SK-N-MC (cell line): ENCODE results near the gene C12orf57.

Experiments used
- DNase-seq: peaks from one replicate; pipeline ENCODE4 v3.0.0-alpha.2; 2011; ENCODE audit warnings: low read depth, low spot score
- H3K27ac ChIP-seq: fragments of 200-600 bp; sonication (generic); 2 replicates; pipeline ENCODE4 v1.5.1; 2016; ENCODE audit warnings: mixed run types
- H3K36me3 ChIP-seq: fragments of 200-600 bp; sonication (generic); 2 replicates; pipeline ENCODE4 v1.6.1; 2017; ENCODE audit warnings: antibody characterized with exemption, low read length, mixed read lengths; ENCODE audit not compliant: insufficient read depth
- H3K4me3 ChIP-seq: fragments of 200-600 bp; sonication (generic); 2 replicates; pipeline ENCODE4 v1.5.1; 2016
- H3K9ac ChIP-seq: fragments of 200-600 bp; sonication (generic); 2 replicates; pipeline ENCODE4 v1.8.0; 2017; ENCODE audit warnings: mixed run types, mixed read lengths; ENCODE audit not compliant: insufficient read length
- H3K9me3 ChIP-seq: fragments of 200-600 bp; sonication (generic); 2 replicates; pipeline ENCODE4 v1.6.1; 2017; ENCODE audit warnings: low read depth, mild to moderate bottlenecking, antibody characterized with exemption, low read length, moderate library complexity, mixed read lengths
- EZH2 ChIP-seq: fragments of 200-600 bp; sonication (generic); IDR thresholded peaks from one replicate; pipeline ENCODE4 v1.6.1; 2017; ENCODE audit warnings: antibody characterized with exemption
- FOXP2 ChIP-seq: optimal IDR thresholded peaks from 2 replicates; pipeline ENCODE3; 2011; ENCODE audit warnings: mild to moderate bottlenecking, moderate library complexity; ENCODE audit not compliant: insufficient read depth; ENCODE audit errors: extremely low read length, control extremely low read depth
- POLR2AphosphoS5 ChIP-seq: IDR thresholded peaks from 2 replicates; pipeline ENCODE4 v1.6.1; 2012; ENCODE audit warnings: mild to moderate bottlenecking, low read depth, low read length, borderline replicate concordance

The C12orf57 gene

DNA sequence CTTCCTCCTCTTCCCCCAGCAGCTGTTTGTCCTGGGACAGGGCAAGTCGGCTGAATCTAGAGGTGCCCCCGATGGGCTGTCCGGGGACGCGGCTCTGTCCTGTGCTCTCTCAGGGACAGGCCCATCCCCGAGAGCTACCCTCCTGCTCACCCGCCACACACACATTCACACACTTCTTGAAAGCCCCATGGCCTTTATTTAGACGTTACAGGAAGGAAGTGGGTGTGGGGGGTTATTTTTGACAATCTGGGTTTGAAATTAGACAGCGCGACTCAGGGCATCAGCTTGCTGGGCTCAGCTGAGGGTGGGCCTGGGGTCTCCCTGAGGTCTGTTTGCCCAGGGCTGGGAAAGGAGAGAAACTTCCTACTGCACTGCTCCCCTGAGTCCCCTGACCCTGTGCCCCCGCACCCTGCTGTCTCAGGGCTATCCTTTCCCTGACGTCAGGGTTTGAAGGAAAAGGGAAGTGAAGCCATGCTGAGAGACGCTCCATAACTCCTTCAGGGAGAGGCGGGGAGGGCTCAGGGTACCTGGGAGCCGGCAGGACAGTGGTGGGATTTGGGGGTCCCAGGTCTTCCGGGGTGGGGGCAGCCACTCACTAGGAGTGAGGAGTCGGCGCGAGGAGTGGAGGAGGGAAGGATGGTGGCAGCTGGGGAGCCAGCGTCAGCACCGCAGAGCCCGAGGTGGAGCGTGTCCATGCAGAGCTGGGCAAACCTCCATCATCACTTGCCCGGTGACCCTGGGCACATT is 15.4 kb downstream of the C12orf57 start:
- Histone ChIP-seq H3K9me3 (no peaks in the 10 kb centered on the region), H3K9ac (peak overlapping the region; percentile 49), H3K36me3 (no peaks in the 10 kb centered on the region), H3K27ac (peak overlapping the region; percentile 60), H3K4me3 (no peak overlapping the region)
- TF ChIP-seq POLR2AphosphoS5 (no peak), EZH2 (no peak), FOXP2 (no peak)
- DNase-seq, result no peak

DNA sequence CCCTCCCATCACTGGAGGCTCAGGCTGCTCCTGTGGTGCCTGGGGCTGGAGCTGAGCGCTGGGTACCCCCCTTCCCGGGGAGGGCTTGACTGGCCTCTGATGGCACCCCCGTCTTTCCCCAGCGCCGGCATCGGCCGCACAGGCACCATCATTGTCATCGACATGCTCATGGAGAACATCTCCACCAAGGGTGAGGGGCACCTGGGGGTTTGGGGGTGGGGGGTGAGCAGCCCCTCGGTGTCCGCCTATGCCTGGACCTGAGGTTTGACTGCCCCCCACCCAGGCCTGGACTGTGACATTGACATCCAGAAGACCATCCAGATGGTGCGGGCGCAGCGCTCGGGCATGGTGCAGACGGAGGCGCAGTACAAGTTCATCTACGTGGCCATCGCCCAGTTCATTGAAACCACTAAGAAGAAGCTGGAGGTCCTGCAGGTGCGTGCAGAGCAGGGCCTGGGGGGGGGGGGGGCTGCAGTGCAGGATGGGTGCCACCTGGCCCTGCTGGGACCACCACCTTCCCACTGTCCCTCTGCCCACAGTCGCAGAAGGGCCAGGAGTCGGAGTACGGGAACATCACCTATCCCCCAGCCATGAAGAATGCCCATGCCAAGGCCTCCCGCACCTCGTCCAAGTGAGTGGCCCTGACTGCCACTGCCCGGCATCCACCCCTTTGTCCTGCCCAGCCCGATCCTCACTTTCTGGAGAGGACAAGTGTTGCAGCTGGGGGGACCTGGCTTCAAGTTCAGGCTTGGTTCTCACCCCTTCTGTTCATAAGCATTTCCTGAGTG is 16.2 kb downstream of the C12orf57 start:
- no peak for TF ChIP-seq POLR2AphosphoS5
- no peak for TF ChIP-seq FOXP2
- TF ChIP-seq EZH2, result no peak
- Histone ChIP-seq H3K9me3 (no peaks in the 10 kb centered on the region), H3K36me3 (no peaks in the 10 kb centered on the region), H3K27ac (no peak overlapping the region), H3K4me3 (no peak overlapping the region), H3K9ac (no peak overlapping the region)
- DNase-seq, result no peak

DNA sequence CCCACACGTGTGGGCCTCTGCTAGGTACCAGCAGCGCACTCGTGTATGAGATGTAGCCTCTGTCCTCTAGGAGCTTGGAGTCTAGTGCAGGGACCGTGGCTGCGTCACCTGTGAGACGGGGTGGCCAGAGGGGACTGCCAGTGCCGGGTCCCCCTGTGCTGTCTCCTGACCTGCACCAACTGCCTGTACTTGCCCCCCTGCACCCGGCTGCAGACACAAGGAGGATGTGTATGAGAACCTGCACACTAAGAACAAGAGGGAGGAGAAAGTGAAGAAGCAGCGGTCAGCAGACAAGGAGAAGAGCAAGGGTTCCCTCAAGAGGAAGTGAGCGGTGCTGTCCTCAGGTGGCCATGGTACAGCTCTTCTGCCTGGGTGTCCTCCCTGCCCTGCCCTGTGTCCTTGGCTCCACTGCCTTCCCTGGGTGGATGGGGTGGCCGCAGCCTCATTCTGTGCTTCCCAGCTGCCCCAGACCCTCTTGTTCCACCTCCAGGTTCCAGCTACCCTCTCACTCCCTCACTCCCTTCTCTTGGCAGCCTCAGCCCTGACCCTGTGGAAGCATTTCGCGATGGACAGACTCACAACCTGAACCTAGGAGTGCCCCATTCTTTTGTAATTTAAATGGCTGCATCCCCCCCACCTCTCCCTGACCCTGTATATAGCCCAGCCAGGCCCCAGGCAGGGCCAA is 16.9 kb downstream of the C12orf57 start:
- TF ChIP-seq POLR2AphosphoS5 (no peak), EZH2 (no peak), FOXP2 (no peak)
- no peaks in the 10 kb centered on the region for H3K9me3 ChIP-seq
- peak overlapping the region; percentile 94 for H3K27ac ChIP-seq
- DNase-seq, result no peak
- no peak overlapping the region for H3K4me3 ChIP-seq
- H3K9ac ChIP-seq, result peak overlapping the region; percentile 73
- peaks cover 6% of the 10 kb centered on the region for H3K36me3 ChIP-seq

DNA sequence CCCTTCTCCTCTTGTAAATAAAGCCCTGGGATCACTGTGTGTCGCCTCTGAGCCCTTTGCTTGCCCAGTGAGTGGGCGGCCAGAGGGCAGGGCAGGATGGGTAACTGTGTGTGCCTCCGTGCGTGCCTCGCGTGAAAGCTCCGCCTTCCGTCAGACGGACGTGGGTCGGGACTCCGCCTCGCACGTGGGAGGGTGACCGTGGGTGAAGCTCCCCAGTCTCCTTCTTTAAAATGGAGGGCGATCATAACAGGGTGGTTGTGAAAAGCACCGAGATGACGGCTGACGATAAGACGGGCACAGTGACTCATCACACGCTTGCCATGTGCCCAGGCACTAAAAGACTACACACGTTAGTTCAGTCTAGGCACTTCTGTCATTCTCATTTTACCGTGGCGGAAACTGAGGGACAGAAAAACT is 17.5 kb downstream of the C12orf57 start:
- peak overlapping the region; percentile 94 for H3K27ac ChIP-seq
- peak overlapping the region; percentile 66 for H3K4me3 ChIP-seq
- no peaks in the 10 kb centered on the region for H3K9me3 ChIP-seq
- TF ChIP-seq FOXP2 (no peak), POLR2AphosphoS5 (no peak; the same call in 1 of the 2 replicates), EZH2 (no peak)
- DNase-seq, result no peak
- H3K36me3 ChIP-seq, result peaks cover 12% of the 10 kb centered on the region
- peak overlapping the region; percentile 73 for H3K9ac ChIP-seq

DNA sequence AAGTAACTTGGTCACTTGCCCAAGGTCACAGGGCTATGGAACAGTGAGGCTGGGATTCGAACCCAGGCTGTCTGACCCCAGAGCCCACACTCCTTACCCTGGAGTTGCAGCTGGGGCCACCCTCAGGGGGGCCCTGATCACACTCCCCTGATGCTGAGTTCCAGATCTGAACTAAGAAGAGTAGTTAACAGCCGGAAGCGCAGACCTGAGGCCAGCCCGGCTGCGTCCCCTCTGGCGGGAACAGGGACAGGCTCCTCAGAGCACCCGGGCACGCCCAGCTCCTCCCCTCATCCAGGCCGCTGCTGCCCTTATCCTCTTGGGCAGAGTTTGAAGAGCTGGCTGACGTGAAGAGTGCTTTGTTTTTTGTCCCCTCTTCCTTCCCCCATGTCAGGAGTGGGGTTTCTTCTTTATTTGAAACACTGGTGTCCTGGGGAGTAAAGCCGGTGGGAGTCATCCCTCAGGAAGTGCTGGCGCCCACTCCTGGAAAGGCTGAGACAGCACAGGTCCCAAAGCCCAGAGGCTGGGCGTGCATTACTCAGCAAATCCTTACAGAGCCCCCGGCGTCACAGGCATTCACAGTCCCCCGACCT is 18.0 kb downstream of the C12orf57 start:
- Histone ChIP-seq H3K9ac (peak overlapping the region; percentile 73), H3K36me3 (peaks cover 17% of the 10 kb centered on the region), H3K4me3 (peak overlapping the region; percentile 66), H3K27ac (peak overlapping the region; percentile 94), H3K9me3 (no peaks in the 10 kb centered on the region)
- DNase-seq, result peak; percentile 59
- TF ChIP-seq EZH2 (no peak), FOXP2 (peak; percentile 43)

DNA sequence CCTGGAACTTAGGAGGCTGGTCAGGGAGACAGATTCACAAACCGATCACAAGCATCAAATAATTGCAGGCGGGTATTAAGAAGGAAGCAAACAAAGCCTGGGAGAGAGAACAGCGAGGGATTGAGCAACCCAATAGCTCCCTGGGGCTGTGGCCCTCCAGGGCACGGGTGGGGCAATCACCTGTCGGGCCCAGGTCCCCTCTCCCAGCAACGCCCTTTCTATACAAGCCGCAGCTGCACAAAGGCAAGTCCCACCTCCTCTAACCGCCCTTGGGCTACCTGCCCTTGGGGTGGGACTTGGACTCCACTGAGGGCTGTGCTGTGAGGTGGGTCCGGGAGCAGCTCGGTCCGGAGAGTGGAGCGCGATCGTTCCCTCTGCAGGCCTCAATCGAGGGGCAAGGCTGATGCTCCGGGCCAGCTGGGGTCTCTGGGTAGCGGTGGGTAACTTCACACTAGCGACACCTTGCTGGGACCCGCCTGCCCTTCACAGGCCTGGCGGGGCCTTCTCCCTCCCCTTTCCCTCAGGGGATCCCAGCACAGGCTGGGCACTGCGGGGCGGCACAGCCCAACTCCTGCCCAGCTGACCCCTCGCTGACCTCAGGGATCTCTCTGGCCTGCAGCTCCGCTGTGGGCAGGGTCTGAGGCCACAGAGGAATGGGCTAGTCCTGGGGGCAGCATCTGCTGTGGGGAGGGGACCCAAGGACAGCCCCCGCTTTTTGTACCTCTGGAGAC is 18.6 kb downstream of the C12orf57 start:
- peaks cover 24% of the 10 kb centered on the region for H3K36me3 ChIP-seq
- DNase-seq, result no peak

DNA sequence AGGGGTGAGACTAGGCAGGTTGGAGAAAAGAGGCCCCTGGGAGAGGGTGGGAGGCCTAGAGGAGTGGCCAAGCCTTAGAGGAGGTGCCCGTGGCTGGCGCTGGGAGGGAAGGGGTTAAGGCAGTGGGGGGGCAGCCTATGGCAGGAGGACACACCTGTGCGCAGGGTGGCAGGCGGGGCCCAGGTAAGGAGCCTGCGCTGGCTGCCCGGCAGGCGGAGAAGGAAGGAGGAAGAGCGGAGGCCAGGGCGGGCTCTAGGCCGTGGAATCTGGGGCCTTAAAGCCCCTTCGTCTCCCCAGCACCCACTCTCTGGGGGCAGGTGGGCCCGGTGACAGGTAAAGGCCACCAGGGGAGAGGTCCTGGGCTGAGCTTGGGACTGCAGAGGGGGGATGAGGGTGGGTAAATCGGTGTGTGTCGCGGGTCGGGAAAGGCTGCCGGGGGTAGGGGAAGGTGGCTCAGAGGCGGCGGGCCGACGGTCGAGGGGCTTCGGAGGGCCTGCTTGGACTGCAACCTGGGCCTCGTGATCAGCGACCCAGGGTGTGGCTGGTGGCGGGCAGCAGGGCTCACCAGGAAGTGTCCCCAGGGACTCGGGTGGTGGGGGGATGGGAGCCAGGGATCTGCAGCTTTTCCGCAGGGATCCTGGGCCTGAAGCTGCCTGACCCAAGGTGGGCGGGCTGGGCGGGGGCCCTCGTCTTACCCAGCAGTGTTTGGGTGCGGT is 19.4 kb downstream of the C12orf57 start:
- Histone ChIP-seq H3K36me3 (peaks cover 31% of the 10 kb centered on the region), H3K9ac (peak overlapping the region; percentile 47), H3K9me3 (no peaks in the 10 kb centered on the region), H3K4me3 (no peak overlapping the region), H3K27ac (peak overlapping the region; percentile 94)
- DNase-seq, result no peak
- no peak for TF ChIP-seq POLR2AphosphoS5
- TF ChIP-seq EZH2, result no peak
- TF ChIP-seq FOXP2, result no peak

More for the DNA sequence above, 18.6 kb downstream of the C12orf57 start:
- TF ChIP-seq POLR2AphosphoS5, result no peak
- no peak for TF ChIP-seq EZH2
- no peak for TF ChIP-seq FOXP2
- Histone ChIP-seq H3K9me3 (no peaks in the 10 kb centered on the region), H3K27ac (peak overlapping the region; percentile 94), H3K4me3 (peak overlapping the region; percentile 66), H3K9ac (peak overlapping the region; percentile 47)
